Measurements from ENCODE around the gene NRG4. TPM values are rescaled to one million over a fixed set of nuclear protein-coding genes. Genes with fewer than 3 reads are reported as not detected.
A peak's percentile ranks its signal among the peaks of the same experiment; 100 is the strongest.

NRG4 gene
- total and polyA plus RNA-seq, 4 experiments from 2014 or later: not detected

- peak; percentile 86 to 89 (median 87) for DNase-seq
- no peaks in the 10 kb centered on the region for H3K27me3 ChIP-seq (ENCODE audit: insufficient read depth, low read length)
- peaks cover 31% of the 10 kb centered on the region for H3K4me1 ChIP-seq (ENCODE audit: insufficient read depth, low read length)
- peak within 1 kb of the TSS; percentile 80 to 96 for H3K4me3 ChIP-seq (ENCODE audit: low read length in 2 of 2)
- H3K27me3 Mint-ChIP-seq: no peaks in the 10 kb centered on the region
- peak within 1 kb of the TSS; percentile 96 to 99 (median 98) for H3K4me3 Mint-ChIP-seq
- CTCF ChIA-PET (ENCODE audit: partially characterized antibody): no interaction called here
- H3K27ac ChIP-seq (ENCODE audit: low read depth, low read length): peak within 1 kb of the TSS; percentile 70
- peaks cover 3 to 26% of the 10 kb centered on the region in 2 donors for H3K36me3 Mint-ChIP-seq
- H3K36me3 ChIP-seq (ENCODE audit: insufficient read depth, low read length): no peaks in the 10 kb centered on the region
- H3K4me1 Mint-ChIP-seq: peaks cover 19 to 55% (median 39%) of the 10 kb centered on the region in 4 donors
- H3K9me3 ChIP-seq (ENCODE audit: control insufficient read depth in 1 of 2, low read length in 2 of 2): no peaks in the 10 kb centered on the region
- peaks cover 0 to 3% (median 0%) of the 10 kb centered on the region in 8 donors for H3K9me3 Mint-ChIP-seq
- H3K27ac Mint-ChIP-seq: peak within 1 kb of the TSS; percentile 93 to 98 (median 96)
- intact Hi-C loops (cut with micrococcal nuclease): loop anchor here (1.0 to 10.0 kb wide), 3 partner anchors 60 to 879 kb away; partner anchors contain the start of genes PPCDC and UBE2Q2
- POLR2A ChIA-PET (ENCODE audit: partially characterized antibody): interaction anchor here (0.6 to 3.3 kb wide), 12 partner anchors 9 to 953 kb away, joined by 3 to 30 read pairs (median 3); partner anchors contain the start of genes IMP3, MAN2C1 and UBE2Q2
Measured at GRCh38 chr15:75903331-75904239, 108.6 kb downstream of the NRG4 start, which contains the start of gene FBXO22. Gene FBXO22, plus strand, starts transcription at chr15:75903878. Its CDS starts 86 bp downstream, at chr15:75903964.

GRCh38 chr15:75902129-75902557 is 110.1 kb downstream of the NRG4 start:
- intact Hi-C loops (cut with micrococcal nuclease): loop anchor here (10.0 kb wide), 2 partner anchors 167 to 877 kb away; partner anchors contain the start of gene PPCDC
- peaks cover 0 to 3% (median 0%) of the 10 kb centered on the region in 8 donors for H3K9me3 Mint-ChIP-seq
- H3K36me3 ChIP-seq (ENCODE audit: insufficient read depth, low read length): no peaks in the 10 kb centered on the region
- peak overlapping the region; percentile 50 to 99 (median 58) for H3K4me3 Mint-ChIP-seq
- peaks cover 19 to 55% (median 37%) of the 10 kb centered on the region in 4 donors for H3K4me1 Mint-ChIP-seq
- no peak overlapping the region for H3K4me3 ChIP-seq (ENCODE audit: low read length in 2 of 2)
- no peaks in the 10 kb centered on the region for H3K9me3 ChIP-seq (ENCODE audit: control insufficient read depth in 1 of 2, low read length in 2 of 2)
- POLR2A ChIA-PET (ENCODE audit: partially characterized antibody): interaction anchor here (1.1 to 3.3 kb wide), 2 partner anchors 60 to 452 kb away, joined by 3 to 30 read pairs; partner anchors contain the start of gene UBE2Q2
- no peaks in the 10 kb centered on the region for H3K27me3 Mint-ChIP-seq
- H3K27ac ChIP-seq (ENCODE audit: low read depth, low read length): no peak overlapping the region
- H3K36me3 Mint-ChIP-seq: peaks cover 3 to 34% of the 10 kb centered on the region in 2 donors
- peak overlapping the region; percentile 42 to 83 (median 70) for H3K27ac Mint-ChIP-seq
- no peak for DNase-seq
- H3K4me1 ChIP-seq (ENCODE audit: insufficient read depth, low read length): peaks cover 31% of the 10 kb centered on the region
- CTCF ChIA-PET (ENCODE audit: partially characterized antibody): no interaction called here
- no peaks in the 10 kb centered on the region for H3K27me3 ChIP-seq (ENCODE audit: insufficient read depth, low read length)

- H3K27me3 Mint-ChIP-seq: no peaks in the 10 kb centered on the region
- peaks cover 3 to 37% of the 10 kb centered on the region in 2 donors for H3K36me3 Mint-ChIP-seq
- H3K27ac Mint-ChIP-seq: peak overlapping the region in 2 of 7 donors; percentile 40 to 41
- peaks cover 16 to 45% (median 33%) of the 10 kb centered on the region in 4 donors for H3K4me1 Mint-ChIP-seq
- no peaks in the 10 kb centered on the region for H3K27me3 ChIP-seq (ENCODE audit: insufficient read depth, low read length)
- peaks cover 0 to 3% (median 0%) of the 10 kb centered on the region in 8 donors for H3K9me3 Mint-ChIP-seq
- peak overlapping the region in 1 of 8 donors; percentile 60 for H3K4me3 Mint-ChIP-seq
- no peaks in the 10 kb centered on the region for H3K36me3 ChIP-seq (ENCODE audit: insufficient read depth, low read length)
- H3K9me3 ChIP-seq (ENCODE audit: control insufficient read depth in 1 of 2, low read length in 2 of 2): no peaks in the 10 kb centered on the region
- intact Hi-C loops (cut with micrococcal nuclease): loop anchor here (10.0 kb wide), 2 partner anchors 166 to 876 kb away; partner anchors contain the start of gene PPCDC
- no peak overlapping the region for H3K4me3 ChIP-seq (ENCODE audit: low read length in 2 of 2)
- CTCF ChIA-PET (ENCODE audit: partially characterized antibody): no interaction called here
- POLR2A ChIA-PET (ENCODE audit: partially characterized antibody): no interaction called here
- H3K4me1 ChIP-seq (ENCODE audit: insufficient read depth, low read length): peaks cover 28% of the 10 kb centered on the region
- no peak overlapping the region for H3K27ac ChIP-seq (ENCODE audit: low read depth, low read length)
- no peak for DNase-seq
Measured at GRCh38 chr15:75900577-75900976, 111.6 kb downstream of the NRG4 start.

- DNase-seq: no peak
- peaks cover 16 to 48% of the 10 kb centered on the region in 2 donors for H3K36me3 Mint-ChIP-seq
- H3K36me3 ChIP-seq (ENCODE audit: insufficient read depth, low read length): no peaks in the 10 kb centered on the region
- ChIA-PET POLR2A (ENCODE audit: partially characterized antibody) (no interaction called here), CTCF (ENCODE audit: partially characterized antibody) (no interaction called here)
- no peaks in the 10 kb centered on the region for H3K9me3 ChIP-seq (ENCODE audit: control insufficient read depth in 1 of 2, low read length in 2 of 2)
- intact Hi-C loops (cut with micrococcal nuclease): no loop called here
- H3K4me3 ChIP-seq (ENCODE audit: low read length in 2 of 2): no peak overlapping the region
- H3K4me1 Mint-ChIP-seq: peaks cover under 1 to 4% (median 3%) of the 10 kb centered on the region in 4 donors
- no peaks in the 10 kb centered on the region for H3K9me3 Mint-ChIP-seq
- peaks cover 3% of the 10 kb centered on the region for H3K4me1 ChIP-seq (ENCODE audit: insufficient read depth, low read length)
- H3K27me3 ChIP-seq (ENCODE audit: insufficient read depth, low read length): no peaks in the 10 kb centered on the region
- H3K4me3 Mint-ChIP-seq: no peak overlapping the region
- peak overlapping the region in 5 of 7 donors; percentile 6 to 79 (median 44) for H3K27ac Mint-ChIP-seq
- no peaks in the 10 kb centered on the region for H3K27me3 Mint-ChIP-seq
- H3K27ac ChIP-seq (ENCODE audit: low read depth, low read length): no peak overlapping the region
Measured at GRCh38 chr15:75895731-75896130, 116.5 kb downstream of the NRG4 start.

GRCh38 chr15:75891895-75892294 is 120.3 kb downstream of the NRG4 start:
- H3K4me3 ChIP-seq (ENCODE audit: low read length in 2 of 2): no peak overlapping the region
- no peaks in the 10 kb centered on the region for H3K9me3 ChIP-seq (ENCODE audit: control insufficient read depth in 1 of 2, low read length in 2 of 2)
- ChIA-PET CTCF (ENCODE audit: partially characterized antibody) (no interaction called here), POLR2A (ENCODE audit: partially characterized antibody) (no interaction called here)
- Mint-ChIP-seq H3K27ac (peak overlapping the region in 1 of 7 donors; percentile 40), H3K36me3 (peaks cover 26 to 66% of the 10 kb centered on the region in 2 donors), H3K4me1 (peaks cover 0 to 6% (median 4%) of the 10 kb centered on the region in 4 donors), H3K4me3 (no peak overlapping the region), H3K9me3 (peaks cover 0 to 4% (median 0%) of the 10 kb centered on the region in 8 donors), H3K27me3 (no peaks in the 10 kb centered on the region)
- H3K27ac ChIP-seq (ENCODE audit: low read depth, low read length): no peak overlapping the region
- no peak for DNase-seq
- H3K4me1 ChIP-seq (ENCODE audit: insufficient read depth, low read length): no peaks in the 10 kb centered on the region
- no peaks in the 10 kb centered on the region for H3K27me3 ChIP-seq (ENCODE audit: insufficient read depth, low read length)
- intact Hi-C loops (cut with micrococcal nuclease): no loop called here
- peaks cover 7% of the 10 kb centered on the region for H3K36me3 ChIP-seq (ENCODE audit: insufficient read depth, low read length)

Other genes starting within 250 kb of the NRG4 start
- gene UBE2Q2, start 169.0 kb downstream of the NRG4 start, total RNA-seq: 10 to 100 TPM; 38.0 to 42.9 TPM
- gene UBE2Q2, start 169.0 kb downstream of the NRG4 start, polyA plus RNA-seq: 10 to 100 TPM; 58.9 to 67.1 TPM
- 10 to 100 TPM; 29.7 to 30.1 TPM for gene FBXO22, start 108.5 kb downstream of the NRG4 start, total RNA-seq
- 10 to 100 TPM; 13.8 to 18.4 TPM for gene FBXO22, start 108.5 kb downstream of the NRG4 start, polyA plus RNA-seq
- not detected for gene TMEM266, start 47.6 kb upstream of the NRG4 start, total RNA-seq
- gene TMEM266, start 47.6 kb upstream of the NRG4 start, polyA plus RNA-seq: not detected

All from CD4-positive, alpha-beta memory T cell (primary cell).